T-cell (primary cell): ENCODE measurements around the gene WWP2. TPM values are rescaled to one million over a fixed set of nuclear protein-coding genes. Genes with fewer than 3 reads are reported as not detected.
"Not testable (repeated sequence)": the region's sequence is repeated elsewhere in the genome, so short reads cannot be mapped to it uniquely, and the experiment has no call there.

ENCODE experiments used
- ATAC-seq, 4 experiments: fragments of 200-7000 bp in 3 of 4; fragments of 150-1000 bp in 1 of 4; cut with Tn5 transposase; replicated peaks in 1 of 4; 1 replicate in 3 of 4; 2 replicates in 1 of 4; pipeline ENCODE4 v1.10.0; 2021; ENCODE audit warnings: moderate library complexity in 3 of 4, mild to moderate bottlenecking in 2 of 4, moderate number of reproducible peaks in 1 of 4
- CTCF ChIA-PET, 2 donors: fragments of 300-600 bp; sonication (Branson Sonifier 250); formaldehyde crosslinking; loops; one replicate each; lab custom pipeline; 2022; ENCODE audit warnings: antibody characterized with exemption in 2 of 2; lab: Charles Lee
- POLR2A ChIA-PET, 2 donors: fragments of 300-600 bp; sonication (Branson Sonifier 250); formaldehyde crosslinking; loops; one replicate each; lab custom pipeline; 2022; ENCODE audit warnings: antibody characterized with exemption in 2 of 2; lab: Charles Lee
- DNase-seq, 35 experiments: peaks; one replicate each; pipeline versions ENCODE4 v3.0.0 to v3.0.0-alpha.2; 2013 to 2023
- H3K27ac ChIP-seq: one replicate; pipeline ENCODE4 v1.5.1; 2013; ENCODE audit warnings: low read length
- H3K27me3 ChIP-seq, 2 experiments: replicated peaks in 1 of 2; 1 replicate in 1 of 2; 2 replicates in 1 of 2; pipeline versions ENCODE4 v1.6.1 to v1.7.0; 2013; ENCODE audit warnings: low read length in 1 of 2, mixed read lengths in 1 of 2; ENCODE audit not compliant: control insufficient read depth in 2 of 2, insufficient read depth in 2 of 2; ENCODE audit errors: extremely low read depth in 1 of 2
- H3K36me3 ChIP-seq, 2 donors: 1 replicate in 1 of 2; 2 replicates in 1 of 2; pipeline versions ENCODE4 v1.6.1 to v1.7.0; 2013; ENCODE audit warnings: low read length in 1 of 2; ENCODE audit not compliant: control insufficient read depth in 2 of 2, insufficient read depth in 1 of 2; ENCODE audit errors: extremely low read depth in 1 of 2
- H3K4me1 ChIP-seq, 2 experiments: 1 replicate in 1 of 2; 2 replicates in 1 of 2; pipeline versions ENCODE4 v1.6.1 to v1.7.0; 2013; ENCODE audit warnings: low read length in 2 of 2, mixed read lengths in 1 of 2; ENCODE audit not compliant: insufficient read depth in 2 of 2, control insufficient read depth in 1 of 2; ENCODE audit errors: extremely low read depth in 1 of 2
- H3K4me3 ChIP-seq, 2 donors: 1 replicate in 1 of 2; 2 replicates in 1 of 2; pipeline versions ENCODE4 v1.5.1 to v1.7.0; 2013; ENCODE audit warnings: mild to moderate bottlenecking in 2 of 2, low read length in 1 of 2, moderate library complexity in 1 of 2; ENCODE audit not compliant: control insufficient read depth in 1 of 2; ENCODE audit errors: extremely low read depth in 1 of 2
- H3K9me3 ChIP-seq: 2 replicates; pipeline ENCODE4 v1.7.0; 2013
- H3K27ac Mint-ChIP-seq, 2 donors: one replicate each; pipeline ENCODE4 v1.8.0; 2020 to 2021; ENCODE audit warnings: mild to moderate bottlenecking in 2 of 2, mixed read lengths in 2 of 2
- H3K27me3 Mint-ChIP-seq, 2 donors: one replicate each; pipeline ENCODE4 v1.8.0; 2021 to 2022; ENCODE audit warnings: mixed read lengths in 2 of 2
- H3K36me3 Mint-ChIP-seq: one replicate; pipeline ENCODE4 v1.8.0; 2021; ENCODE audit warnings: mixed read lengths
- H3K4me1 Mint-ChIP-seq, 3 donors: one replicate each; pipeline ENCODE4 v1.8.0; 2020 to 2022; ENCODE audit warnings: mixed read lengths in 3 of 3, mild to moderate bottlenecking in 1 of 3
- H3K4me3 Mint-ChIP-seq, 3 donors: one replicate each; pipeline ENCODE4 v1.8.0; 2020 to 2022; ENCODE audit warnings: mild to moderate bottlenecking in 3 of 3, mixed read lengths in 3 of 3, moderate library complexity in 3 of 3
- H3K9me3 Mint-ChIP-seq, 3 donors: one replicate each; pipeline ENCODE4 v1.8.0; 2020 to 2022; ENCODE audit warnings: mixed read lengths in 3 of 3
- WGBS: methylation state at CpG from one replicate; pipeline ENCODE4 v1.1.5; 2013; ENCODE audit warnings: missing lambda C conversion rate; ENCODE audit not compliant: insufficient coverage; 5-methylcytosine and 5-hydroxymethylcytosine counted together
- total RNA-seq, 35 experiments: library from RNA in 6 of 35; stranded (reverse) in 6 of 35; fragments of 120-200 nt in 1 of 35; gene quantifications; one replicate each; pipeline versions ENCODE4 v1.2.1 to v1.2.4 and lab custom pipeline; 2013 to 2026

WWP2 gene
- total RNA-seq, 5 donors from 2014 or later (not counting 1 experiment from before 2014, with no cell fraction given): 55.3 to 78.5 (median 66.4) TPM

- no peak for DNase-seq
- no peak overlapping the region for H3K27ac Mint-ChIP-seq
- H3K4me1 ChIP-seq: no peaks in the 10 kb centered on the region
- peaks cover 3 to 25% of the 10 kb centered on the region in 2 donors for H3K36me3 ChIP-seq
- peaks cover 18% of the 10 kb centered on the region for H3K36me3 Mint-ChIP-seq
- no peak for ATAC-seq
- peaks cover 0 to 4% (median 4%) of the 10 kb centered on the region in 3 donors for H3K4me1 Mint-ChIP-seq
- H3K27me3 ChIP-seq: no peaks in the 10 kb centered on the region
- CTCF ChIA-PET: interaction anchor here (0.6 to 0.7 kb wide), 2 partner anchors 23 to 860 kb away, joined by 4 read pairs; no protein-coding TSS in a partner anchor
- no peaks in the 10 kb centered on the region for H3K9me3 Mint-ChIP-seq
- no peaks in the 10 kb centered on the region for H3K27me3 Mint-ChIP-seq
- WGBS: 100% methylated on average over 1 of the region's 2 CpGs
- H3K4me3 Mint-ChIP-seq: no peak overlapping the region
- POLR2A ChIA-PET: no interaction called here
- H3K9me3 ChIP-seq: no peaks in the 10 kb centered on the region
- H3K27ac ChIP-seq: no peak overlapping the region
- H3K4me3 ChIP-seq: no peak overlapping the region
Measured at GRCh38 chr16:69794486-69794885, 32.4 kb downstream of the WWP2 start.

GRCh38 chr16:69796285-69797118 lies 34.4 kb downstream of the WWP2 start:
- Histone ChIP-seq H3K4me3 (no peak overlapping the region), H3K27me3 (no peaks in the 10 kb centered on the region), H3K4me1 (no peaks in the 10 kb centered on the region), H3K9me3 (no peaks in the 10 kb centered on the region), H3K27ac (no peak overlapping the region), H3K36me3 (peaks cover 3 to 23% of the 10 kb centered on the region in 2 donors)
- peaks cover 25% of the 10 kb centered on the region for H3K36me3 Mint-ChIP-seq
- H3K9me3 Mint-ChIP-seq: no peaks in the 10 kb centered on the region
- no peak overlapping the region for H3K4me3 Mint-ChIP-seq
- ChIA-PET POLR2A (interaction anchor here in 1 of 2 donors (0.6 kb wide), 1 partner anchor 557 kb away, joined by 4 read pairs; no protein-coding TSS in a partner anchor), CTCF (interaction anchor here (0.7 to 1.7 kb wide), 3 partner anchors 10 to 110 kb away, joined by 3 to 4 read pairs (median 3); no protein-coding TSS in a partner anchor)
- no peaks in the 10 kb centered on the region for H3K27me3 Mint-ChIP-seq
- H3K27ac Mint-ChIP-seq: peak overlapping the region in 1 of 2 donors; percentile 48
- ATAC-seq: peak; percentile 55 to 69 (median 60)
- WGBS: 87% methylated on average over 18 of the region's 19 CpGs
- H3K4me1 Mint-ChIP-seq: peaks cover 0 to 4% (median 4%) of the 10 kb centered on the region in 3 donors
- DNase-seq: peak in 18 of 35 experiments; percentile 1 to 62 (median 6)

- ATAC-seq (no peak), DNase-seq (no peak)
- Mint-ChIP-seq H3K27ac (no peak overlapping the region), H3K4me1 (peaks cover 0 to 4% (median 4%) of the 10 kb centered on the region in 3 donors), H3K27me3 (no peaks in the 10 kb centered on the region), H3K36me3 (peaks cover 32% of the 10 kb centered on the region), H3K9me3 (no peaks in the 10 kb centered on the region), H3K4me3 (no peak overlapping the region)
- peaks cover 3 to 15% of the 10 kb centered on the region in 2 donors for H3K36me3 ChIP-seq
- H3K27ac ChIP-seq: no peak overlapping the region
- WGBS: 100% methylated on average over 1 of the region's 8 CpGs
- ChIA-PET CTCF (interaction anchor here in 1 of 2 donors (0.6 to 1.2 kb wide), 2 partner anchors 120 to 132 kb away, joined by 3 read pairs; no protein-coding TSS in a partner anchor), POLR2A (no interaction called here)
- no peaks in the 10 kb centered on the region for H3K4me1 ChIP-seq
- H3K27me3 ChIP-seq: no peaks in the 10 kb centered on the region
- no peak overlapping the region for H3K4me3 ChIP-seq
- no peaks in the 10 kb centered on the region for H3K9me3 ChIP-seq
Measured at GRCh38 chr16:69798466-69798865, 36.3 kb downstream of the WWP2 start.

- Histone ChIP-seq H3K27ac (no peak overlapping the region), H3K27me3 (no peaks in the 10 kb centered on the region), H3K36me3 (peaks cover 3 to 13% of the 10 kb centered on the region in 2 donors), H3K9me3 (no peaks in the 10 kb centered on the region), H3K4me3 (no peak overlapping the region), H3K4me1 (no peaks in the 10 kb centered on the region)
- no CpG with 5 or more reads among the region's 11 CpGs for WGBS
- Mint-ChIP-seq H3K9me3 (no peaks in the 10 kb centered on the region), H3K36me3 (peaks cover 38% of the 10 kb centered on the region), H3K27me3 (no peaks in the 10 kb centered on the region), H3K4me3 (no peak overlapping the region), H3K4me1 (peaks cover 0 to 4% (median 4%) of the 10 kb centered on the region in 3 donors), H3K27ac (no peak overlapping the region)
- ATAC-seq: no peak
- DNase-seq: no peak
- CTCF ChIA-PET: no interaction called here
- POLR2A ChIA-PET: no interaction called here
Measured at GRCh38 chr16:69799611-69800031, 37.5 kb downstream of the WWP2 start.

- peaks cover 43% of the 10 kb centered on the region for H3K36me3 Mint-ChIP-seq
- CTCF ChIA-PET: no interaction called here
Measured at GRCh38 chr16:69804297-69804696, 42.2 kb downstream of the WWP2 start.

GRCh38 chr16:69806776-69807175 lies 44.6 kb downstream of the WWP2 start:
- H3K4me3 Mint-ChIP-seq, H3K4me3 ChIP-seq, H3K9me3 ChIP-seq, DNase-seq, H3K4me1 Mint-ChIP-seq, H3K27me3 ChIP-seq, H3K27me3 Mint-ChIP-seq, H3K27ac Mint-ChIP-seq, H3K9me3 Mint-ChIP-seq, H3K4me1 ChIP-seq, ATAC-seq, H3K27ac ChIP-seq: not testable (repeated sequence)
- peaks cover 38% of the 10 kb centered on the region for H3K36me3 Mint-ChIP-seq
- ChIA-PET POLR2A (interaction anchor here in 1 of 2 donors (0.6 to 0.7 kb wide), 2 partner anchors 38 to 49 kb away, joined by 3 to 5 read pairs; no protein-coding TSS in a partner anchor), CTCF (interaction anchor here in 1 of 2 donors (1.5 kb wide), 1 partner anchor 10 kb away, joined by 4 read pairs; no protein-coding TSS in a partner anchor)
- H3K36me3 ChIP-seq: peaks cover 0 to 17% of the 10 kb centered on the region in 2 donors

More at GRCh38 chr16:69804297-69804696, 42.2 kb downstream of the WWP2 start:
- H3K27me3 ChIP-seq: no peaks in the 10 kb centered on the region
- H3K9me3 ChIP-seq: no peaks in the 10 kb centered on the region
- no peak overlapping the region for H3K4me3 ChIP-seq
- H3K27ac ChIP-seq: no peak overlapping the region
- no peaks in the 10 kb centered on the region for H3K9me3 Mint-ChIP-seq
- WGBS: no CpG with 5 or more reads among the region's 1 CpG
- H3K4me3 Mint-ChIP-seq: no peak overlapping the region
- no peak overlapping the region for H3K27ac Mint-ChIP-seq
- peaks cover 0 to 13% of the 10 kb centered on the region in 2 donors for H3K36me3 ChIP-seq
- POLR2A ChIA-PET: interaction anchor here in 1 of 2 donors (0.6 kb wide), 1 partner anchor 250 kb away, joined by 4 read pairs; no protein-coding TSS in a partner anchor
- ATAC-seq (no peak), DNase-seq (no peak)
- H3K4me1 ChIP-seq: no peaks in the 10 kb centered on the region
- H3K4me1 Mint-ChIP-seq: peaks cover 0 to 1% (median 0%) of the 10 kb centered on the region in 3 donors
- H3K27me3 Mint-ChIP-seq: no peaks in the 10 kb centered on the region
